ENCODE results near the gene ERICH4. TPM values are rescaled to one million over a fixed set of nuclear protein-coding genes. Genes with fewer than 3 reads are reported as not detected.
"Not testable (repeated sequence)": the region's sequence is repeated elsewhere in the genome, so short reads cannot be mapped to it uniquely, and the experiment has no call there.

The ERICH4 gene
- total RNA-seq, 1 donor from 2014 or later: not detected

DNA sequence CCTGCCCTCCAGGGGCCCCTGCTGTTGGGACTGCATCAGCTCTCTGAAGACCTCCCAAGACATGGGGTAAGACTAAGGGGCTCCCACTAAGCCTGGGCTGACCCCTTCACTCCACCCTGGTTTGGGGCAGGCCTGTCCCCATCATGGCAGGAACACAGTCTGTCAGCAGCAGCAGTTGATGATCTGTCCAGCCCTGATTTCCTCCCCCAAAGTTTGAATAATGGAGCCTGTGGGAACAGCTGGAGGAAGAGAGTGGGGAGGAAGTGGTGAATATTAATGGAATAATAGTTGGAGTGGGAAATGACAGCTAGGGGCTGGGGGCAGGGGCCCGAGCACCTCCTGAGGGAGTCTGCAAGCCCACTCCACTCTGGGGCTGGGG, 14.5 kb upstream of the ERICH4 start:
- DNase-seq: no peak
- no peaks in the 10 kb centered on the region for H3K27me3 Mint-ChIP-seq
- H3K4me3 Mint-ChIP-seq: no peak overlapping the region
- peaks cover 16% of the 10 kb centered on the region for H3K4me1 Mint-ChIP-seq
- ChIA-PET POLR2A (no interaction called here), CTCF (interaction anchor here (0.9 to 1.2 kb wide), 2 partner anchors 11 to 21 kb away, joined by 3 read pairs; partner anchors contain the start of gene DMAC2)
- intact Hi-C loops (cut with micrococcal nuclease): no loop called here
- no peaks in the 10 kb centered on the region for H3K9me3 Mint-ChIP-seq
- H3K36me3 Mint-ChIP-seq (ENCODE audit: low read depth): peaks cover 45% of the 10 kb centered on the region
- ATAC-seq (ENCODE audit: low read depth): no peak
- H3K27ac Mint-ChIP-seq: no peak overlapping the region
- no peak for TF ChIP-seq CTCF (IDR thresholded peaks at IDR 0.05)

- no peak for TF ChIP-seq CTCF (IDR thresholded peaks at IDR 0.05)
- H3K4me3 Mint-ChIP-seq: no peak overlapping the region
- DNase-seq: no peak
- peaks cover 37% of the 10 kb centered on the region for H3K36me3 Mint-ChIP-seq (ENCODE audit: low read depth)
- H3K4me1 Mint-ChIP-seq: peaks cover 16% of the 10 kb centered on the region
- intact Hi-C loops (cut with micrococcal nuclease): no loop called here
- ChIA-PET POLR2A (interaction anchor here (1.4 kb wide), 1 partner anchor 12 kb away, joined by 3 read pairs; no protein-coding TSS in a partner anchor), CTCF (no interaction called here)
- H3K9me3 Mint-ChIP-seq: no peaks in the 10 kb centered on the region
- H3K27ac Mint-ChIP-seq: no peak overlapping the region
- H3K27me3 Mint-ChIP-seq: no peaks in the 10 kb centered on the region
- ATAC-seq (ENCODE audit: low read depth): no peak
Observed at GRCh38 chr19:41430922-41431321, 12.0 kb upstream of the ERICH4 start.

- no peak for DNase-seq
- Mint-ChIP-seq H3K4me1 (peaks cover 20% of the 10 kb centered on the region), H3K27ac (no peak overlapping the region), H3K36me3 (ENCODE audit: low read depth) (peaks cover 40% of the 10 kb centered on the region), H3K4me3 (no peak overlapping the region), H3K27me3 (no peaks in the 10 kb centered on the region), H3K9me3 (no peaks in the 10 kb centered on the region)
- ATAC-seq (ENCODE audit: low read depth): no peak
- ChIA-PET POLR2A (interaction anchor here (1.4 kb wide), 1 partner anchor 13 kb away, joined by 3 read pairs; no protein-coding TSS in a partner anchor), CTCF (no interaction called here)
- intact Hi-C loops (cut with micrococcal nuclease): no loop called here
- no peak for TF ChIP-seq CTCF (IDR thresholded peaks at IDR 0.05)
Observed at GRCh38 chr19:41431426-41432386, 11.2 kb upstream of the ERICH4 start.

GRCh38 chr19:41433171-41433570, 9.8 kb upstream of the ERICH4 start:
- ATAC-seq (ENCODE audit: low read depth) (no peak), DNase-seq (no peak)
- POLR2A ChIA-PET: no interaction called here
- Mint-ChIP-seq H3K4me3 (no peak overlapping the region), H3K9me3 (no peaks in the 10 kb centered on the region), H3K4me1 (peaks cover 10% of the 10 kb centered on the region), H3K27ac (no peak overlapping the region), H3K36me3 (ENCODE audit: low read depth) (peaks cover 47% of the 10 kb centered on the region), H3K27me3 (no peaks in the 10 kb centered on the region)
- TF ChIP-seq CTCF (IDR thresholded peaks at IDR 0.05): no peak
- intact Hi-C loops (cut with micrococcal nuclease): no loop called here
- CTCF ChIA-PET: no interaction called here

DNA sequence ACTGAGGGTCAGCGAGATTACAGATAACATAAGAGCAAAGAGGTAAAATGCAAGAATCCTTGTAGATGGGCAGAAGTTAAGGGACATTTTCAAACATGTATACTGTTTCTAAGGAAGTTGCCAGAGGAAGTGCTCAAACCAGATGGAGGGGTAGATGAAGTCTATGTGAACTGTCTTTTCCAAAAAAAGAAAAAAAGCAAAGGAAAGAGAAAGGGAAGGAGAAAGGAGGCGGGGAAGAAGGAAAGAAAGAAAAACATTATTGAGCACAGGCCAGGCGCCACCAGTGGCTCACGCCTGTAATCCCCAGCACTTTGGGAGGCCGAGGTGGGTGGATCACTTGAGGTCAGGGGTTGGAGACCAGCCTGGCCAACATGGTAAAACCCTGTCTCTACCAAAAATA, 8.5 kb upstream of the ERICH4 start:
- Mint-ChIP-seq H3K4me3 (no peak overlapping the region), H3K9me3 (no peaks in the 10 kb centered on the region), H3K27ac (no peak overlapping the region), H3K36me3 (ENCODE audit: low read depth) (peaks cover 48% of the 10 kb centered on the region), H3K27me3 (no peaks in the 10 kb centered on the region), H3K4me1 (peaks cover 7% of the 10 kb centered on the region)
- TF ChIP-seq CTCF (IDR thresholded peaks at IDR 0.05): no peak
- ChIA-PET POLR2A (no interaction called here), CTCF (no interaction called here)
- intact Hi-C loops (cut with micrococcal nuclease): no loop called here
- DNase-seq: no peak
- ATAC-seq (ENCODE audit: low read depth): no peak

DNA sequence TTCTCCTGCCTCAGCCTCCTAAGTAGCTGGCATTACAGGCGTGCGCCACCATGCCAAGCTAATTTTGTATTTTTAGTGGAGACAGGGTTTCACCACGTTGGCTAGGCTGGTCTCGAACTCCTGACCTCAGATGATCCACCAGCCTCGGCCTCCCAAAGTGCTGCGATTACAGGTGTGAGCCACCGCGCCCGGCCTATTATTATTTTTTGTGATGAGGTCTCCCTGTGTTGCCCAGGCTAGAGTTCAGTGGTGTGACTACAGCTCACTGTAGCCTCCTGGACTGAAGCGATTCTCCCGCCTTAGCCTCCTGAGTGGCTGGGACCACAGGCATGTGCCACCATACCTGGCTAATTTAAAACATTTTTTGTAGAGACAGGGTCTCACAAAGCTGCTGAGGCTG, 7.6 kb upstream of the ERICH4 start:
- H3K27me3 Mint-ChIP-seq; H3K4me3 Mint-ChIP-seq; H3K9me3 Mint-ChIP-seq; DNase-seq; ATAC-seq (ENCODE audit: low read depth); H3K4me1 Mint-ChIP-seq; H3K27ac Mint-ChIP-seq; CTCF ChIA-PET: not testable (repeated sequence)
- intact Hi-C loops (cut with micrococcal nuclease): loop anchor here (5.0 kb wide), 1 partner anchor 83 kb away; the partner anchor contains the start of gene TGFB1
- peaks cover 48% of the 10 kb centered on the region for H3K36me3 Mint-ChIP-seq (ENCODE audit: low read depth)
- POLR2A ChIA-PET: interaction anchor here (0.7 kb wide), 1 partner anchor 141 kb away, joined by 4 read pairs; no protein-coding TSS in a partner anchor

All from activated B cell treated with CpG ODN at 0.5 μM for 24 hours (primary cell).